ENCODE results near the gene CAMTA2. TPM values are rescaled to one million over a fixed set of nuclear protein-coding genes. Genes with fewer than 3 reads are reported as not detected.
"Not testable (repeated sequence)": the region's sequence is repeated elsewhere in the genome, so short reads cannot be mapped to it uniquely, and the experiment has no call there.

Gene CAMTA2
- total RNA-seq, 1 donor from 2014 or later, result 2.3 TPM

DNA sequence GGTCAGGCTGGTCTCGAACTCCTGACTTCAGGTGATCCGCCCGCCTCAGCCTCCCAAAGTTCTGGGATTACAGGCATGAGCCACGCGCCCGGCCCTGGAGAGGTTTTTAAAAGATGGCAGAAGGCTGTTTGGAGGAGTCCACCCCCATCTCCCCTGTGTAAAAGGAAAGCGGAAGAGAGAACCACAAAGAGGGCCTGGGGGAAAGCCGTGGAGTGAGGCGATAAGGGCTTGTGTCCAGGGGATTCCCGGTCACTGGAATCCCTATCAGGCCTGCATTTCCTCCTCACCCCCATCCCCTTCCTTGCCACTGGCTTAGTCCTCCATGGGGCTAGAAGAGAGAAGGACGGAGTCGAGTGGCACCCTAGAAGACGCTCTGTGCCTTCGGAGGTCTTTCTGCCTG, 55.5 kb downstream of the CAMTA2 start, which contains the start of gene GP1BA:
Gene GP1BA (plus strand): TSS at position 315 of the 400 bp plus-strand sequence. CDS start 328 bp downstream, outside the sequence.
- DNase-seq (ENCODE audit: low read depth in 2 of 2), result no peak

DNA sequence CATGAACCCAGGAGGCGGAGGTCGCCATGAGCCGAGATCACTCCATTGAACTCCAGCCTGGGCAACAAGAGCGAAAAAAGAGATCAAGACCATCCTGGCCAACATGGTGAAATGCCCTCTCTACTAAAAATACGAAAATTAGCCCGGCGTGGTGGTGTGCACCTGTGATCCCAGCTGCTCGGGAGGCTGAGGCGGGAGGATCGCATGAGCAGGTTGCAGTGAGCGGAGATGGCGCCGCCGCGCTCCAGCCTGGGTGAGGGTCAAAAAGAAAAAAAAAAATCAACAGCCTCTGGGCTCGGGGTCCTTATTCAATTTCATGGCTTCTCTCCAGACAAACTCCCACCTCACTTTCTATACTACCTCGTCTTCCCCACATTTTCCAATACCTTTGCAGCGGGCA, 58.6 kb downstream of the CAMTA2 start:
- no peak for DNase-seq (ENCODE audit: low read depth in 2 of 2)

DNA sequence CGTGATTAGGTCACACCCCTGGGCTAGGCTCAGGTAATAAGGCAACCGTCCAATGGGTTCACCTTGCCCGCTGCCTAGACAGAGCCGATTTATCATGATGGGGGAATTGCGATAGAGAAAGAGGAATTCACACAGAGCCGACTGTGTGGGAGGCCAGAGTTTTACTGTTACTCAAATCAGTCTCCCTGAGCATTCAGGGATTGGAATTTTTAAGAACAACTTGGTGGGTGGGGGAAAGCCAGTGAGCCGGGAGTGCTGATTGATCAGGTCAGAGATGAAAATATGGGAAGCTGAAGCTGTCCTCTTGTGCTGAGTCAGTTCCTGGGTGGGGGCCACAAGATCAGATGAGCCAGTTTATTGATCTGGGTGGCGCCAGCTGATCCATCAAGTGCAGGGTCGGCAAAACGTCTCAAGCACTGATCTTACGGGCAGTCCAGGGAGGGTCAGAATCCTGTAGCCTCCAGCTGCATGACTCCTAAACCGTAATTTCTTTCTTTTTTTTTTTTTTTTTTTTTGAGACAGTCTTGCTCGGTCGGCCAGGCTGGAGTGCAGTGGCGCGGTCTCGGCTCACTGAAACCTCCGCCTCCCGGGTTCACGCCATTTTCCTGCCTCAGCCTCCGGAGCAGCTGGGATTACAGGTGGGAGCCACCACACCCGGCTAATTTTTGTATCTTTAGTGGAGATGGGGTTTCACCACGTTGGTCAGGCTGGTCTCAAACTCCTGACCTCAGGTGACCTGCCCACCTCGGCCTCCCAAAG, 60.7 kb downstream of the CAMTA2 start:
- not testable (repeated sequence) for DNase-seq (ENCODE audit: low read depth in 2 of 2)

DNA sequence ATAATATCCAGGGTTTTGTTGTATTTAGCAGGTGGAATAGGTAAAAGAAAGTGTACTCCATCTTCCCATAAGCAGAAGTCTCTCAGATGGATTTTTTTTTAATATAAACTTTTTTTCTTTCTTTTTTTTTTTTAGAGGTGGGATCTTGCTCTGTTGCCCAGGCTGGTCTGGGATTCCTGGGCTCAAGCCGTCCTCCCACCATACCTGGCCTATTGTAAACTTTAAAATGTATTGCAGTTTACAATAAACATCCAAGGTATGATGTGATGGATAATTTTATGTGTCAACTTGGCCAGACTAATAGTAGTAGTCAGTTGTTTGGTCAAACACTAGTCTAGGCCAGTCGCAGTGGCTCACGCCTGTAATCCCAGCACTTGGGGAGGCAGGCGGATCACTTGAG, 66.2 kb downstream of the CAMTA2 start:
- DNase-seq (ENCODE audit: low read depth in 2 of 2), result no peak

DNA sequence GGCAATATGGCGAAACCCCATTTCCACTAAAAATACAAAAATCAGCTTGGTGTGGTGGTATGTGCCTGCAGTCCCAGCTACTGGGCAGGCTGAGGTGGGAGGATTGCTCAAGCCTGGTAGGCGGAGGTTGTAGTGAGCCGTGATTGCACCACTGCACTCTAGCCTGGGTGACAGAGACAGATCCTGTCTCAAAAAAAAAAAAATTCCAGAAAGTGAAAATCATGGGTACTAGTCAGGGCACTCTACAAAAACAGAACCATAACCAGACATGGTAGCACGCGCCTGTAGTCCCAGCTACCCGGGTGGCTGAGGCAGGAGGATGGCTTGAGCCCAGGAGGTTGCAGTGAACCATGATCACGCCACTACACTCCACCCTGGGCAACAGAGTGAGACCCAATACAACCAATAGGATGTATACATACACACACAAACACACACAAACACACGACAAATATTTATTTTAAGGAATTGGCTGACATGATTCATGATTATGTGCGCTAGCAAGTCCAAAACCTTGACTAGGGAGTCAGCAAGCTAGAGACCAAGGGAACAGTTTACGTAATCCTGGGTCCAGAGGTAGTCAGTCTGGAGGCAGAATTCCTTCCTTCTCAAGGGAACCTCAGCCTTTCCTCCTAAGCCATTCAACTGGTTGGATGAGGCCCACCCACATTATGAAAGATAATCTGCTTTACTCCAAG, 67.0 kb downstream of the CAMTA2 start:
- no peak for DNase-seq (ENCODE audit: low read depth in 2 of 2)

DNA sequence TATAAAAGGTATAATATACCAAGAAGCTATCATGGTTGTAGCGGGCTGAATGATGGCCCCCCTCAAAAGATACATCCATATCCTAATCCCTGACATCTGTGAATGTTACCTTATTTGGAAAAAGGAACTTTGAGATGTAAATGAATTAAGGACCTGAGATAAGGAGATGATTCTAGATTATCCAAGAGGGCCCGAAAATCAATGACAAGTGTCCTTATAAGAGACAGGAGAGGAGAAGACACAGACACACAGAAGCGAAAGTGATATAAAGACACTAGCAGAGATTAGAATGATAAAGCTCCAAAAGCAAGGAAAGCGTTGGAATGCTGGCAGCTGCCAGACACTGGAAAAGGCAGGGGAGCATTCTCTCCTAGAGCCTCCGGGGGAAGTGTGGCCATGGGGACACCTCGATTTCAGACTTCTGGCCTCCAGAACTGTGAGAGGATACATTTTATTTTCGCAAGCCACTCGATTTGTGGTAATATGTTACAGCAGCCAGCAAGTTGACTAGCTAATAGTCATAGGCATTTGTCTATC, 67.9 kb downstream of the CAMTA2 start:
- no peak for DNase-seq (ENCODE audit: low read depth in 2 of 2)

Other genes starting within 250 kb of the CAMTA2 start
- gene ZMYND15, start 247.8 kb downstream of the CAMTA2 start, total RNA-seq, result 0.13 TPM in 1 of 2 replicates, not detected in the other
- 1.2 and 2.4 TPM in 2 replicates for gene CXCL16, start 247.7 kb downstream of the CAMTA2 start, total RNA-seq
- not detected in 2 replicates for gene TM4SF5, start 215.8 kb downstream of the CAMTA2 start, total RNA-seq
- gene VMO1, start 201.3 kb downstream of the CAMTA2 start, total RNA-seq, result 0.38 and 0.39 TPM in 2 replicates
- not detected in 2 replicates for gene GLTPD2, start 198.7 kb downstream of the CAMTA2 start, total RNA-seq
- 167 and 224 TPM in 2 replicates for gene PSMB6, start 191.5 kb downstream of the CAMTA2 start, total RNA-seq
- gene PLD2, start 180.5 kb downstream of the CAMTA2 start, total RNA-seq, result 22.6 and 35.4 TPM in 2 replicates
- gene MINK1, start 154.3 kb downstream of the CAMTA2 start, total RNA-seq, result 20.5 and 32.9 TPM in 2 replicates
- 0.39 and 0.76 TPM in 2 replicates for gene C17orf107, start 88.1 kb downstream of the CAMTA2 start, total RNA-seq
- 0.90 and 1.1 TPM in 2 replicates for gene CHRNE, start 84.6 kb downstream of the CAMTA2 start, total RNA-seq
- not detected in 2 replicates for gene GP1BA, start 55.4 kb downstream of the CAMTA2 start, total RNA-seq
- gene SLC25A11, start 47.6 kb downstream of the CAMTA2 start, total RNA-seq, result 47.4 and 62.8 TPM in 2 replicates
- 12.5 and 15.8 TPM in 2 replicates for gene RNF167, start 47.4 kb downstream of the CAMTA2 start, total RNA-seq
- 450 and 458 TPM in 2 replicates for gene PFN1, start 39.1 kb downstream of the CAMTA2 start, total RNA-seq
- 1.5 and 2.7 TPM in 2 replicates for gene ENO3, start 36.6 kb downstream of the CAMTA2 start, total RNA-seq
- 45.4 and 49.7 TPM in 2 replicates for gene SPAG7, start 19.9 kb downstream of the CAMTA2 start, total RNA-seq
- 0.38 and 0.39 TPM in 2 replicates for gene INCA1, start 9.8 kb upstream of the CAMTA2 start, total RNA-seq
- 63.5 and 82.7 TPM in 2 replicates for gene KIF1C, start 10.3 kb upstream of the CAMTA2 start, total RNA-seq
- 0.25 and 0.26 TPM in 2 replicates for gene SLC52A1, start 47.8 kb upstream of the CAMTA2 start, total RNA-seq
- gene ZFP3, start 90.8 kb upstream of the CAMTA2 start, total RNA-seq, result 0.77 and 1.3 TPM in 2 replicates
- 4.0 and 4.9 TPM in 2 replicates for gene ZNF232, start 124.2 kb upstream of the CAMTA2 start, total RNA-seq
- gene USP6, start 128.4 kb upstream of the CAMTA2 start, total RNA-seq, result not detected in 2 replicates
- gene ZNF594, start 204.2 kb upstream of the CAMTA2 start, total RNA-seq, result 1.9 and 2.8 TPM in 2 replicates
- not detected in 2 replicates for gene SCIMP, start 247.2 kb upstream of the CAMTA2 start, total RNA-seq